Measurements from ENCODE around the gene KLRK1. TPM values are rescaled to one million over a fixed set of nuclear protein-coding genes. Genes with fewer than 3 reads are reported as not detected.
A peak's percentile ranks its signal among the peaks of the same experiment; 100 is the strongest.

The KLRK1 gene
- total and polyA plus RNA-seq, 2 of the 4 experiments (the other 2 are of a cell fraction) = not detected

DNA sequence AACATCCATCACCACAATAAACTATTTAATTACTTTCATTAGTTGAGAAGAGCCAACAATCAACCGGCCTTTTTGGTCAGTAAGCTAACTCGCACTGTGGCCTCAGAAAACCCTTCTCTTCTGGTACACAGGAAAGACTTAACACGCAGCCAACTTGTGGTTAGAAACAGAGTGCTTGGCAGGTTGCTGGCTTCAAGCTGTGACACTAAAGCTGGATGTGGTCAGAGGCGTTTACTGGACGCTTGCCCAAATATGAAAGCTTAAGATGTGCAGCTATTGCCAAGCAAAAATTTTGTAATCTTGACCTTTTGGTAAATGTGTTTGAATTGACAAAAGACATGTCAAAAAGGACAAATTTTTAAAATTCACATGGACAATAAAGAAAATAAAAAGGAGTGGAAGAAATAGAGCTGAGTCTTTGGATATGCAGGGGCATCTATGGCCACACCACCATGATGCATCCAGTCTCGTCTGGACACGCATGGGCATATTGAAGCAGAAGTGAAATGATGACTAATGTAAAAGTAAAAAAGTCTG, 2.6 kb upstream of the KLRK1 start:
- H2AK5ac ChIP-seq (ENCODE audit: low read depth, low read length) = no peak overlapping the region
- no peak overlapping the region for H2BK5ac ChIP-seq (ENCODE audit: low read depth, low read length, poor library complexity, severe bottlenecking)
- H3K14ac ChIP-seq (replicated peaks; ENCODE audit: low read depth, low read length) = no peak overlapping the region
- no peaks in the 10 kb centered on the region for H3K9me3 ChIP-seq (ENCODE audit: control insufficient read depth, insufficient read depth, low read length)
- H3K27ac ChIP-seq (ENCODE audit: insufficient read depth, low read length) = no peak overlapping the region
- H2BK20ac ChIP-seq (ENCODE audit: low read depth, low read length) = no peak overlapping the region
- no peaks in the 10 kb centered on the region for H3K9me1 ChIP-seq (ENCODE audit: insufficient read depth, low read length)
- H3K18ac ChIP-seq (ENCODE audit: low read depth, low read length) = no peak overlapping the region
- no peak overlapping the region for H3K4me3 ChIP-seq (ENCODE audit: insufficient read depth, low read depth, low read length)
- H4K91ac ChIP-seq (ENCODE audit: insufficient read depth, low read depth, low read length) = no peak overlapping the region
- ChIA-PET CTCF (interaction anchor here (0.6 kb wide), 1 partner anchor 211 kb away, joined by 3 read pairs; no protein-coding TSS in a partner anchor), POLR2A (ENCODE audit: unreplicated experiment) (no interaction called here)
- H3K27me3 ChIP-seq (ENCODE audit: control insufficient read depth, insufficient read depth, low read length) = no peaks in the 10 kb centered on the region
- H3K9ac ChIP-seq (ENCODE audit: low read depth, low read length) = no peak overlapping the region
- ATAC-seq (ENCODE audit: low read depth) (peak; percentile 68), DNase-seq (peak; percentile 67)
- no peaks in the 10 kb centered on the region for H3K36me3 ChIP-seq (ENCODE audit: control insufficient read depth, insufficient read depth, low read length)
- H3K4ac ChIP-seq (ENCODE audit: low read depth, low read length) = no peak overlapping the region
- intact Hi-C loops (cut with micrococcal nuclease) = no loop called here
- no peaks in the 10 kb centered on the region for H3K79me1 ChIP-seq (ENCODE audit: low read depth in 1 of 2, low read length in 2 of 2)
- no peak overlapping the region for H3K56ac ChIP-seq (ENCODE audit: extremely low read depth, insufficient read depth, low read length)
- dilution Hi-C loops (cut with HindIII; ENCODE audit: low sequenced_read_pairs, unreplicated experiment) = no loop called here
- H4K8ac ChIP-seq (ENCODE audit: low read depth in 2 of 2, low read length in 2 of 2) = no peak overlapping the region
- WGBS, 2 experiments (ENCODE audit: extremely low coverage in 2 of 2, insufficient read length in 1 of 2) = 15% methylated on average over 4 of the region's 7 CpGs; no CpG with 5 or more reads in 1 of the 2 experiments
- no peak overlapping the region for H2AFZ ChIP-seq (replicated peaks; ENCODE audit: low read length, poor library complexity)
- no TSS peak for BruUV-seq (replicated peaks)
- TF ChIP-seq SMC3 (IDR thresholded peaks at IDR 0.05; ENCODE audit: low read depth, low read length) (no peak), RAD21 (IDR thresholded peaks at IDR 0.05; ENCODE audit: low read length) (no peak), POLR2A (IDR thresholded peaks at IDR 0.05; ENCODE audit: low read depth, low read length) (no peak), RCOR1 (IDR thresholded peaks at IDR 0.05; ENCODE audit: insufficient replicate concordance, low read length) (no peak), MAZ (IDR thresholded peaks at IDR 0.05; ENCODE audit: borderline replicate concordance, low read depth, low read length) (no peak), BHLHE40 (IDR thresholded peaks at IDR 0.05; ENCODE audit: low read depth, low read length) (no peak), CHD1 (IDR thresholded peaks at IDR 0.05; ENCODE audit: low read depth, low read length) (no peak), MXI1 (IDR thresholded peaks at IDR 0.05; ENCODE audit: borderline replicate concordance, low read depth, low read length) (no peak), NFE2L2 (IDR thresholded peaks at IDR 0.05; ENCODE audit: low read depth, low read length) (no peak), ELK1 (IDR thresholded peaks at IDR 0.05; ENCODE audit: borderline replicate concordance, low read depth, low read length) (no peak), CEBPB (IDR thresholded peaks at IDR 0.05; ENCODE audit: low read depth, low read length) (no peak), FOS (IDR thresholded peaks at IDR 0.05; ENCODE audit: low read depth, low read length) (no peak), MAFK (IDR thresholded peaks at IDR 0.05; ENCODE audit: low read depth, low read length) (no peak), RFX5 (IDR thresholded peaks at IDR 0.05; ENCODE audit: low read depth, low read length) (no peak), CTCF (conservative IDR thresholded peaks at IDR 0.05; ENCODE audit: low read depth, low read length) (no peak)
- TF ChIP-seq, protein P1, sequence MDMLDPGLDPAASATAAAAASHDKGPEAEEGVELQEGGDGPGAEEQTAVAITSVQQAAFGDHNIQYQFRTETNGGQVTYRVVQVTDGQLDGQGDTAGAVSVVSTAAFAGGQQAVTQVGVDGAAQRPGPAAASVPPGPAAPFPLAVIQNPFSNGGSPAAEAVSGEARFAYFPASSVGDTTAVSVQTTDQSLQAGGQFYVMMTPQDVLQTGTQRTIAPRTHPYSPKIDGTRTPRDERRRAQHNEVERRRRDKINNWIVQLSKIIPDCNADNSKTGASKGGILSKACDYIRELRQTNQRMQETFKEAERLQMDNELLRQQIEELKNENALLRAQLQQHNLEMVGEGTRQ (IDR thresholded peaks at IDR 0.05; ENCODE audit: low read depth, low read length) = no peak
- H3K23ac ChIP-seq (ENCODE audit: low read depth, low read length) = no peak overlapping the region
- no peak overlapping the region for H3K4me2 ChIP-seq (ENCODE audit: low read depth, low read length)
- H4K5ac ChIP-seq (ENCODE audit: low read depth, low read length) = no peak overlapping the region
- no peaks in the 10 kb centered on the region for H4K20me1 ChIP-seq (ENCODE audit: insufficient read depth, low read length)
- in situ Hi-C loops (cut with MboI; ENCODE audit: low sequenced_read_pairs) = no loop called here
- H2AK9ac ChIP-seq (replicated peaks; ENCODE audit: low read depth, low read length, poor library complexity) = no peak overlapping the region
- no peak overlapping the region for H2BK120ac ChIP-seq (ENCODE audit: low read depth, low read length)
- H3K4me1 ChIP-seq (ENCODE audit: control insufficient read depth, insufficient read depth, low read length) = no peaks in the 10 kb centered on the region
- no peak overlapping the region for H2BK15ac ChIP-seq (ENCODE audit: low read depth, low read length)
